Thymus (tissue), 11 donors: ENCODE results near the gene BTN3A1. TPM values are rescaled to one million over a fixed set of nuclear protein-coding genes. Genes with fewer than 3 reads are reported as not detected.
"Not testable (repeated sequence)": the region's sequence is repeated elsewhere in the genome, so short reads cannot be mapped to it uniquely, and the experiment has no call there.

Experiments
- DNase-seq, 9 donors: peaks; one replicate each; pipeline ENCODE4 v3.0.0-alpha.2; 2013; ENCODE audit warnings: low spot score in 9 of 9, low read depth in 6 of 9, missing footprints in 1 of 9
- H3K27ac ChIP-seq, 2 donors: one replicate each; pipeline ENCODE4 v1.5.1; 2013; ENCODE audit warnings: control low read depth in 1 of 2, low read depth in 1 of 2, low read length in 1 of 2, mild to moderate bottlenecking in 1 of 2, moderate library complexity in 1 of 2
- H3K27me3 ChIP-seq, 2 donors: one replicate each; pipeline ENCODE4 v1.5.1; 2013; ENCODE audit warnings: low read length in 1 of 2; ENCODE audit not compliant: control insufficient read depth in 2 of 2, insufficient read depth in 1 of 2
- H3K36me3 ChIP-seq, 2 donors: one replicate each; pipeline ENCODE4 v1.5.1; 2013; ENCODE audit warnings: low read length in 1 of 2, mild to moderate bottlenecking in 1 of 2, moderate library complexity in 1 of 2; ENCODE audit not compliant: control insufficient read depth in 2 of 2, insufficient read depth in 2 of 2
- H3K4me1 ChIP-seq, 2 donors: one replicate each; pipeline ENCODE4 v1.5.1; 2013; ENCODE audit warnings: low read length in 2 of 2; ENCODE audit not compliant: control insufficient read depth in 2 of 2, insufficient read depth in 2 of 2
- H3K4me3 ChIP-seq, 2 donors: one replicate each; pipeline ENCODE4 v1.5.1; 2013; ENCODE audit warnings: low read length in 2 of 2, control low read depth in 1 of 2, mild to moderate bottlenecking in 1 of 2
- H3K9me3 ChIP-seq, 2 donors: one replicate each; pipeline ENCODE4 v1.5.1; 2013; ENCODE audit warnings: low read length in 1 of 2, mild to moderate bottlenecking in 1 of 2; ENCODE audit not compliant: control insufficient read depth in 2 of 2, insufficient read depth in 1 of 2
- WGBS: extraction: QIAGEN DNeasy Blood & Tissue Kit; methylation state at CpG from one replicate; pipeline ENCODE4 v1.1.7; 2013; 5-methylcytosine and 5-hydroxymethylcytosine counted together
- polyA plus RNA-seq: library from polyadenylated mRNA; stranded (reverse); fragments of 200-250 nt; gene quantifications from one replicate; pipeline ENCODE4 v1.2.3, GENCODE V29; 2013
- total RNA-seq: library from RNA; stranded (reverse); fragments of 120-200 nt; gene quantifications from one replicate; pipeline ENCODE4 v1.2.4, GENCODE V29; 2013
- donor health status: healthy.

The BTN3A1 gene
- total and polyA plus RNA-seq, 2 donors, result 27.5 to 32.7 TPM

- H3K27me3 ChIP-seq, result no peaks in the 10 kb centered on the region
- no peak overlapping the region for H3K27ac ChIP-seq
- no peak overlapping the region for H3K4me3 ChIP-seq
- H3K36me3 ChIP-seq, result peaks cover 13 to 30% of the 10 kb centered on the region in 2 donors
- 90% methylated on average over 1 of the region's 1 CpG for WGBS
- DNase-seq, result no peak
- H3K9me3 ChIP-seq, result peaks cover 0 to 8% of the 10 kb centered on the region in 2 donors
- no peaks in the 10 kb centered on the region for H3K4me1 ChIP-seq
Measured at GRCh38 chr6:26415036-26415614, 13.1 kb downstream of the BTN3A1 start.

GRCh38 chr6:26415791-26416190, 13.7 kb downstream of the BTN3A1 start:
- Histone ChIP-seq H3K4me1 (peaks cover 2 to 3% of the 10 kb centered on the region in 2 donors), H3K9me3 (peaks cover 0 to 8% of the 10 kb centered on the region in 2 donors), H3K4me3 (no peak overlapping the region), H3K27ac (no peak overlapping the region), H3K27me3 (no peaks in the 10 kb centered on the region), H3K36me3 (peaks cover 13 to 25% of the 10 kb centered on the region in 2 donors)
- DNase-seq, result no peak
- WGBS, result 97% methylated on average over 2 of the region's 2 CpGs

GRCh38 chr6:26416288-26416687, 14.2 kb downstream of the BTN3A1 start:
- no peak for DNase-seq
- H3K4me1 ChIP-seq, result peaks cover 4 to 6% of the 10 kb centered on the region in 2 donors
- H3K27ac ChIP-seq, result no peak overlapping the region
- 98% methylated on average over 1 of the region's 1 CpG for WGBS
- no peak overlapping the region for H3K4me3 ChIP-seq
- H3K9me3 ChIP-seq, result peaks cover 0 to 8% of the 10 kb centered on the region in 2 donors
- H3K36me3 ChIP-seq, result peaks cover 10 to 20% of the 10 kb centered on the region in 2 donors
- no peaks in the 10 kb centered on the region for H3K27me3 ChIP-seq

GRCh38 chr6:26418077-26418476, 16.0 kb downstream of the BTN3A1 start:
- WGBS, result 96% methylated on average over 2 of the region's 2 CpGs
- not testable (repeated sequence) for H3K9me3 ChIP-seq
- H3K4me1 ChIP-seq, result peaks cover 4 to 12% of the 10 kb centered on the region in 2 donors

GRCh38 chr6:26418795-26419194, 16.7 kb downstream of the BTN3A1 start:
- not testable (repeated sequence) for H3K27me3 ChIP-seq, H3K27ac ChIP-seq, H3K9me3 ChIP-seq, DNase-seq, H3K36me3 ChIP-seq, H3K4me3 ChIP-seq
- 98% methylated on average over 3 of the region's 3 CpGs for WGBS
- peaks cover 4 to 12% of the 10 kb centered on the region in 2 donors for H3K4me1 ChIP-seq

More at GRCh38 chr6:26418077-26418476, 16.0 kb downstream of the BTN3A1 start:
- DNase-seq, H3K27ac ChIP-seq, H3K36me3 ChIP-seq, H3K27me3 ChIP-seq, H3K4me3 ChIP-seq: not testable (repeated sequence)

- peak in 3 of 9 donors; percentile 35 to 62 (median 45) for DNase-seq
- 71% methylated on average over 4 of the region's 4 CpGs for WGBS
- Histone ChIP-seq H3K27me3 (no peaks in the 10 kb centered on the region), H3K27ac (peak overlapping the region; percentile 62 to 84), H3K4me1 (peaks cover 4 to 12% of the 10 kb centered on the region in 2 donors), H3K36me3 (no peaks in the 10 kb centered on the region), H3K4me3 (peak overlapping the region; percentile 66 to 69), H3K9me3 (peaks cover 0 to 8% of the 10 kb centered on the region in 2 donors)
Measured at GRCh38 chr6:26420688-26421171, 18.7 kb downstream of the BTN3A1 start.

- Histone ChIP-seq H3K27ac (peak overlapping the region; percentile 76 to 84), H3K9me3 (peaks cover 0 to 8% of the 10 kb centered on the region in 2 donors), H3K4me1 (peaks cover 4 to 12% of the 10 kb centered on the region in 2 donors), H3K27me3 (no peaks in the 10 kb centered on the region), H3K4me3 (peak overlapping the region; percentile 66 to 69), H3K36me3 (no peaks in the 10 kb centered on the region)
- 2% methylated on average over 31 of the region's 31 CpGs for WGBS
- DNase-seq, result peak; percentile 44 to 87 (median 72)
Measured at GRCh38 chr6:26421259-26422144, 19.4 kb downstream of the BTN3A1 start.

GRCh38 chr6:26422329-26422728, 20.3 kb downstream of the BTN3A1 start:
- peaks cover 0 to 8% of the 10 kb centered on the region in 2 donors for H3K9me3 ChIP-seq
- H3K27ac ChIP-seq, result no peak overlapping the region
- no peak for DNase-seq
- 98% methylated on average over 3 of the region's 3 CpGs for WGBS
- H3K4me1 ChIP-seq, result peaks cover 4 to 12% of the 10 kb centered on the region in 2 donors
- H3K27me3 ChIP-seq, result no peaks in the 10 kb centered on the region
- no peaks in the 10 kb centered on the region for H3K36me3 ChIP-seq
- no peak overlapping the region for H3K4me3 ChIP-seq
